SK-N-SH (cell line): ENCODE data around the gene ASB4. TPM values are rescaled to one million over a fixed set of nuclear protein-coding genes. Genes with fewer than 3 reads are reported as not detected.

Source experiments
- CTCF ChIA-PET: fragments of 300-600, 350-600 bp; formaldehyde crosslinking; extraction: SDS; loops from one replicate; lab custom pipeline; 2021; lab: Yijun Ruan, JAX
- POLR2A ChIA-PET: fragments of 350-600 bp; sonication (Branson Sonifier 250); formaldehyde crosslinking; extraction: SDS; loops from one replicate; lab custom pipeline; 2020; ENCODE audit warnings: antibody characterized with exemption, inconsistent platforms; lab: Yijun Ruan, JAX
- DNase-seq: peaks from one replicate; pipeline ENCODE4 v3.0.0; 2012
- H2AFZ ChIP-seq: fragments of 200-600 bp; sonication (generic); 2 replicates; pipeline ENCODE4 v1.8.1; 2016; ENCODE audit warnings: antibody characterized with exemption, mild to moderate bottlenecking, low read depth
- H3F3A ChIP-seq: fragments of 200-600 bp; sonication (generic); replicated peaks from 2 replicates; pipeline ENCODE3; 2016; ENCODE audit warnings: antibody characterized with exemption, mild to moderate bottlenecking; ENCODE audit not compliant: insufficient read depth
- H3K27ac ChIP-seq, 2 experiments: fragments of 200-500 bp in 1 of 2; fragments of 200-600 bp in 1 of 2; sonication (Bioruptor generic) in 1 of 2; sonication (generic), shearing (Covaris generic) in 1 of 2; 2 replicates each; pipeline versions ENCODE4 v1.5.1 to v1.6.1; 2014 to 2016; ENCODE audit warnings: low read depth in 2 of 2, inconsistent platforms in 1 of 2, low read length in 1 of 2, mild to moderate bottlenecking in 1 of 2, mixed read lengths in 1 of 2
- H3K27me3 ChIP-seq: fragments of 200-600 bp; sonication (generic), shearing (Covaris generic); 2 replicates; pipeline ENCODE4 v1.6.1; 2016; ENCODE audit warnings: mixed run types; ENCODE audit not compliant: insufficient read depth
- H3K36me3 ChIP-seq, 2 experiments: fragments of 200-500 bp in 1 of 2; fragments of 200-600 bp in 1 of 2; sonication (Bioruptor generic) in 1 of 2; sonication (generic) in 1 of 2; replicated peaks in 1 of 2; 2 replicates each; pipeline versions ENCODE3 to v1.5.1; 2014 to 2016; ENCODE audit warnings: low read length in 1 of 2, mild to moderate bottlenecking in 1 of 2; ENCODE audit not compliant: insufficient read depth in 2 of 2, control insufficient read depth in 1 of 2
- H3K4me1 ChIP-seq, 2 experiments: fragments of 200-500 bp in 1 of 2; fragments of 200-600 bp in 1 of 2; sonication (Bioruptor generic) in 1 of 2; sonication (generic), shearing (Covaris generic) in 1 of 2; 2 replicates each; pipeline versions ENCODE4 v1.5.1 to v1.6.1; 2014 to 2016; ENCODE audit warnings: low read depth in 1 of 2, low read length in 1 of 2, mixed run types in 1 of 2; ENCODE audit not compliant: insufficient read depth in 2 of 2, control insufficient read depth in 1 of 2
- H3K4me2 ChIP-seq: fragments of 200-600 bp; sonication (generic), shearing (Covaris generic); 2 replicates; pipeline ENCODE4 v1.6.1; 2017; ENCODE audit warnings: mixed run types
- H3K4me3 ChIP-seq, 2 experiments: fragments of 200-500 bp in 1 of 2; fragments of 200-600 bp in 1 of 2; sonication (Bioruptor generic) in 1 of 2; sonication (generic), shearing (Covaris generic) in 1 of 2; 2 replicates each; pipeline versions ENCODE4 v1.5.1 to v1.8.1; 2014 to 2016; ENCODE audit warnings: low read depth in 2 of 2, inconsistent platforms in 1 of 2, low read length in 1 of 2, mild to moderate bottlenecking in 1 of 2, mixed read lengths in 1 of 2, moderate library complexity in 1 of 2
- H3K79me2 ChIP-seq: fragments of 200-600 bp; sonication (generic); 2 replicates; pipeline ENCODE4 v1.8.1; 2017; ENCODE audit warnings: mild to moderate bottlenecking; ENCODE audit not compliant: insufficient read depth
- H3K9ac ChIP-seq: fragments of 200-600 bp; sonication (generic); 2 replicates; pipeline ENCODE4 v1.6.1; 2017; ENCODE audit warnings: mixed run types
- H3K9me2 ChIP-seq: fragments of 200-600 bp; sonication (generic); 2 replicates; pipeline ENCODE4 v1.6.1; 2017; ENCODE audit warnings: mixed run types
- H3K9me3 ChIP-seq: fragments of 200-600 bp; sonication (generic); 2 replicates; pipeline ENCODE4 v1.6.1; 2017; ENCODE audit warnings: mixed run types, mild to moderate bottlenecking, moderate library complexity
- H4K20me1 ChIP-seq: fragments of 200-600 bp; sonication (generic); 2 replicates; pipeline ENCODE4 v1.6.1; 2017; ENCODE audit warnings: mild to moderate bottlenecking, mixed run types; ENCODE audit not compliant: insufficient read depth
- FOSL2 ChIP-seq: IDR thresholded peaks from 2 replicates; pipeline ENCODE4 v1.4.0; 2012; ENCODE audit warnings: low read depth, mild to moderate bottlenecking, moderate library complexity, borderline replicate concordance
- FOXJ3 ChIP-seq: sonication (generic); formaldehyde crosslinking; IDR thresholded peaks from 2 replicates; pipeline ENCODE4 v1.5.1; 2020; ENCODE audit warnings: mild to moderate bottlenecking, missing genetic modification reagents
- FOXM1 ChIP-seq: IDR thresholded peaks from 2 replicates; pipeline ENCODE4 v1.4.0; 2012; ENCODE audit warnings: low read depth, mild to moderate bottlenecking
- GABPA ChIP-seq: IDR thresholded peaks from 2 replicates; pipeline ENCODE4 v1.4.0; 2012; ENCODE audit warnings: low read depth, mild to moderate bottlenecking
- IRF3 ChIP-seq: fragments of 150-350 bp; IDR thresholded peaks from 2 replicates; pipeline ENCODE4 v1.6.1; 2016; ENCODE audit warnings: mild to moderate bottlenecking, low read depth, low read length
- JUND ChIP-seq: IDR thresholded peaks from 2 replicates; pipeline ENCODE4 v1.4.0; 2012
- MAX ChIP-seq: IDR thresholded peaks from 2 replicates; pipeline ENCODE4 v1.4.0; 2012; ENCODE audit warnings: low read depth
- NFIC ChIP-seq: IDR thresholded peaks from 2 replicates; pipeline ENCODE4 v1.4.0; 2012; ENCODE audit warnings: borderline replicate concordance
- NRF1 ChIP-seq: IDR thresholded peaks from 2 replicates; pipeline ENCODE4 v1.6.1; 2012; ENCODE audit warnings: low read depth, mild to moderate bottlenecking, low read length
- PBX3 ChIP-seq: IDR thresholded peaks from 2 replicates; pipeline ENCODE4; 2012
- POLR2AphosphoS5 ChIP-seq: IDR thresholded peaks from 2 replicates; pipeline ENCODE4 v1.6.1; 2012; ENCODE audit warnings: low read depth, low read length
- RAD21 ChIP-seq: IDR thresholded peaks from 2 replicates; pipeline ENCODE4 v1.6.1; 2012; ENCODE audit warnings: mild to moderate bottlenecking, low read length
- REST ChIP-seq: IDR thresholded peaks from 2 replicates; pipeline ENCODE4 v1.6.1; 2012; ENCODE audit warnings: mild to moderate bottlenecking, low read depth, low read length, moderate library complexity
- RXRA ChIP-seq: IDR thresholded peaks from 2 replicates; pipeline ENCODE4 v1.4.0; 2012; ENCODE audit warnings: low read depth, mild to moderate bottlenecking, borderline replicate concordance
- TCF12 ChIP-seq: IDR thresholded peaks from 2 replicates; pipeline ENCODE4 v1.4.0; 2012
- USF1 ChIP-seq: IDR thresholded peaks from 2 replicates; pipeline ENCODE4 v1.4.0; 2012; ENCODE audit warnings: low read depth, borderline replicate concordance
- USF2 ChIP-seq: fragments of 150-350 bp; IDR thresholded peaks from 2 replicates; pipeline ENCODE4 v1.6.1; 2017; ENCODE audit warnings: antibody characterized with exemption, low read length, low read depth, borderline replicate concordance
- WGBS: methylation state at CpG from one replicate; pipeline ENCODE4 v1.1.6; 2017; ENCODE audit warnings: low lambda C conversion rate; 5-methylcytosine and 5-hydroxymethylcytosine counted together
- polyA plus RNA-seq, 3 experiments: library from polyadenylated mRNA; depleted of rRNA; stranded (reverse); fragments of >200 nt; gene quantifications; 2 replicates each; pipeline ENCODE4 v1.2.3, GENCODE V29; 2012

ASB4 gene
- polyA plus RNA-seq, 1 of the 3 experiments (the other 2 are of a cell fraction): not detected

GRCh38 chr7:95553939-95554338 lies 68.2 kb downstream of the ASB4 start:
- 14% methylated on average over 2 of the region's 2 CpGs for WGBS
- no peak overlapping the region for H2AFZ ChIP-seq
- no peak for TF ChIP-seq RAD21
- TF ChIP-seq MAX: no peak
- no peak for TF ChIP-seq USF2
- TF ChIP-seq FOXM1: no peak
- TF ChIP-seq PBX3: no peak
- TF ChIP-seq NFIC: no peak
- TF ChIP-seq FOXJ3 (CRISPR knock-in tag): no peak
- TF ChIP-seq TCF12: no peak
- TF ChIP-seq GABPA: no peak
- no peak for TF ChIP-seq NRF1
- no peak for TF ChIP-seq USF1
- no peak for TF ChIP-seq RXRA
- CTCF ChIA-PET: no interaction called here
- no peak for DNase-seq
- H3K36me3 ChIP-seq: no peaks in the 10 kb centered on the region
- H4K20me1 ChIP-seq: no peaks in the 10 kb centered on the region
- peaks cover 45% of the 10 kb centered on the region for H3K27me3 ChIP-seq
- H3F3A ChIP-seq: peaks cover 6% of the 10 kb centered on the region
- no peak overlapping the region for H3K9ac ChIP-seq
- POLR2A ChIA-PET: no interaction called here
- no peaks in the 10 kb centered on the region for H3K9me3 ChIP-seq
- H3K4me2 ChIP-seq: no peak overlapping the region
- no peaks in the 10 kb centered on the region for H3K9me2 ChIP-seq
- no peak overlapping the region for H3K27ac ChIP-seq
- no peak overlapping the region for H3K4me3 ChIP-seq
- H3K4me1 ChIP-seq: peaks cover 0 to 14% of the 10 kb centered on the region in 2 experiments; a peak in 3 of 4 replicates
- no peaks in the 10 kb centered on the region for H3K79me2 ChIP-seq

- H3K27ac ChIP-seq: no peak overlapping the region
- H4K20me1 ChIP-seq: no peaks in the 10 kb centered on the region
- no peaks in the 10 kb centered on the region for H3F3A ChIP-seq
- H3K4me1 ChIP-seq: no peaks in the 10 kb centered on the region; a peak in 1 of 4 replicates
- ChIA-PET POLR2A (no interaction called here), CTCF (interaction anchor here (1.4 to 2.5 kb wide), 5 partner anchors 12 to 133 kb away, joined by 3 to 10 read pairs (median 7); no protein-coding TSS in a partner anchor)
- H2AFZ ChIP-seq: no peak overlapping the region
- no peak overlapping the region for H3K9ac ChIP-seq
- no peaks in the 10 kb centered on the region for H3K79me2 ChIP-seq
- 24% methylated on average over 2 of the region's 2 CpGs for WGBS
- DNase-seq: no peak
- H3K4me3 ChIP-seq: no peak overlapping the region
- no peaks in the 10 kb centered on the region for H3K9me2 ChIP-seq
- peaks cover 41% of the 10 kb centered on the region for H3K27me3 ChIP-seq
- no peak overlapping the region for H3K4me2 ChIP-seq
- H3K36me3 ChIP-seq: no peaks in the 10 kb centered on the region
- no peaks in the 10 kb centered on the region for H3K9me3 ChIP-seq
- TF ChIP-seq IRF3 (no peak), USF1 (no peak), FOXJ3 (CRISPR knock-in tag) (no peak), GABPA (no peak), NRF1 (no peak), POLR2AphosphoS5 (no peak), JUND (no peak), FOSL2 (no peak), NFIC (no peak), REST (no peak), PBX3 (no peak)
These were observed 71.0 kb downstream of the ASB4 start for GRCh38 chr7:95556777-95557176.
